H1 (cell line): Measurements from ENCODE around the gene TBC1D26. TPM values are rescaled to one million over a fixed set of nuclear protein-coding genes. Genes with fewer than 3 reads are reported as not detected.
"Not testable (repeated sequence)": the region's sequence is repeated elsewhere in the genome, so short reads cannot be mapped to it uniquely, and the experiment has no call there.

Experiments used
- CTCF ChIA-PET: fragments of 300-600 bp; sonication (Branson Sonifier 250); formaldehyde crosslinking; loops from one replicate; lab custom pipeline; 2021; ENCODE audit not compliant: partially characterized antibody; lab: Charles Lee
- POLR2A ChIA-PET: fragments of 300-600 bp; sonication (Branson Sonifier 250); formaldehyde crosslinking; loops from one replicate; lab custom pipeline; 2021; ENCODE audit warnings: inconsistent platforms; ENCODE audit not compliant: partially characterized antibody; lab: Charles Lee
- DNase-seq, 2 experiments: peaks; one replicate each; pipeline versions ENCODE4 v3.0.0 to v3.0.0-alpha.2; 2010 to 2022; ENCODE audit warnings: low spot score in 2 of 2, low read depth in 1 of 2, mixed read lengths in 1 of 2
- FAIRE-seq: peaks from 2 replicates; lab custom pipeline; 2011; peaks lifted over from hg19 to GRCh38; lab: Jason Lieb, UNC
- H2AFZ ChIP-seq: 2 replicates; pipeline ENCODE4 v1.8.1; 2012; ENCODE audit warnings: low read length, inconsistent platforms
- H2AK5ac ChIP-seq: 2 replicates; pipeline ENCODE4 v1.6.1; 2013; ENCODE audit warnings: low read depth, low read length
- H2BK120ac ChIP-seq: replicated peaks from 2 replicates; pipeline ENCODE3; 2013; ENCODE audit warnings: low read depth, low read length, inconsistent platforms
- H2BK12ac ChIP-seq: 2 replicates; pipeline ENCODE4 v1.6.1; 2013; ENCODE audit warnings: low read depth, low read length
- H2BK15ac ChIP-seq: 2 replicates; pipeline ENCODE4 v1.6.1; 2013; ENCODE audit warnings: low read length
- H2BK20ac ChIP-seq: 2 replicates; pipeline ENCODE4 v1.6.1; 2013; ENCODE audit warnings: low read length
- H2BK5ac ChIP-seq: 2 replicates; pipeline ENCODE4 v1.6.1; 2013; ENCODE audit warnings: low read depth, low read length
- H3K14ac ChIP-seq: 2 replicates; pipeline ENCODE4 v1.6.1; 2013; ENCODE audit warnings: inconsistent platforms; ENCODE audit not compliant: insufficient read length
- H3K18ac ChIP-seq: 2 replicates; pipeline ENCODE4 v1.6.1; 2013; ENCODE audit warnings: low read length; ENCODE audit errors: extremely low read depth
- H3K23ac ChIP-seq: 2 replicates; pipeline ENCODE4 v1.6.1; 2013; ENCODE audit warnings: inconsistent platforms; ENCODE audit not compliant: insufficient read length
- H3K23me2 ChIP-seq: 2 replicates; pipeline ENCODE4 v1.6.1; 2013; ENCODE audit warnings: low read depth, low read length
- H3K27ac ChIP-seq: 2 replicates; pipeline ENCODE4 v1.6.1; 2011; ENCODE audit warnings: low read depth, low read length, inconsistent platforms
- H3K27me3 ChIP-seq, 4 experiments: replicated peaks in 1 of 4; 1 replicate in 1 of 4; 2 replicates in 3 of 4; pipeline versions ENCODE4 v1.6.1 to v1.8.1; 2011 to 2013; ENCODE audit warnings: low read length in 3 of 4, mild to moderate bottlenecking in 3 of 4, inconsistent platforms in 2 of 4, mixed read lengths in 2 of 4, moderate library complexity in 1 of 4; ENCODE audit not compliant: control insufficient read depth in 3 of 4, insufficient read depth in 3 of 4; ENCODE audit errors: extremely low read depth in 1 of 4
- H3K36me3 ChIP-seq, 4 experiments: 2 replicates each; pipeline versions ENCODE4 v1.6.1 to v1.8.1; 2011 to 2013; ENCODE audit warnings: mild to moderate bottlenecking in 4 of 4, low read length in 3 of 4, moderate library complexity in 2 of 4, control low read depth in 1 of 4, inconsistent platforms in 1 of 4; ENCODE audit not compliant: insufficient read depth in 4 of 4, control insufficient read depth in 2 of 4
- H3K4ac ChIP-seq: replicated peaks from 2 replicates; pipeline ENCODE3; 2013; ENCODE audit warnings: low read length, low read depth, mixed read lengths, inconsistent platforms; ENCODE audit not compliant: insufficient read length
- H3K4me1 ChIP-seq, 4 experiments: replicated peaks in 1 of 4; 1 replicate in 1 of 4; 2 replicates in 3 of 4; pipeline versions ENCODE4 v1.6.1 to v1.8.1; 2011 to 2013; ENCODE audit warnings: low read length in 3 of 4, inconsistent platforms in 2 of 4, mixed read lengths in 1 of 4; ENCODE audit not compliant: insufficient read depth in 4 of 4, control insufficient read depth in 3 of 4
- H3K4me2 ChIP-seq, 2 experiments: 2 replicates each; pipeline versions ENCODE4 v1.6.1 to v1.8.1; 2011 to 2013; ENCODE audit warnings: low read depth in 2 of 2, low read length in 2 of 2, control low read depth in 1 of 2, inconsistent platforms in 1 of 2, mild to moderate bottlenecking in 1 of 2; ENCODE audit not compliant: insufficient read depth in 1 of 2
- H3K4me3 ChIP-seq, 4 experiments: fragments of 200-600, 300-600 bp in 1 of 4; sonication (generic), shearing (Covaris generic), sonication (Bioruptor Twin) in 1 of 4; 2 replicates each; pipeline versions ENCODE4 v1.5.1 to v1.8.1; 2011 to 2016; ENCODE audit warnings: low read length in 4 of 4, low read depth in 3 of 4, control low read depth in 2 of 4, inconsistent platforms in 2 of 4, mild to moderate bottlenecking in 2 of 4, mixed read lengths in 1 of 4, moderate library complexity in 1 of 4; ENCODE audit not compliant: insufficient read depth in 2 of 4; ENCODE audit errors: extremely low read depth in 1 of 4
- H3K56ac ChIP-seq: replicated peaks from 2 replicates; pipeline ENCODE3; 2013; ENCODE audit warnings: low read depth, mild to moderate bottlenecking, mixed read lengths, low read length, inconsistent platforms; ENCODE audit not compliant: insufficient read length
- H3K79me1 ChIP-seq: 2 replicates; pipeline ENCODE4 v1.6.1; 2013; ENCODE audit warnings: low read depth, low read length, control low read depth
- H3K79me2 ChIP-seq, 2 experiments: 2 replicates each; pipeline versions ENCODE4 v1.6.1 to v1.8.1; 2012 to 2013; ENCODE audit warnings: low read length in 2 of 2, mild to moderate bottlenecking in 2 of 2, inconsistent platforms in 1 of 2; ENCODE audit not compliant: insufficient read depth in 2 of 2, control insufficient read depth in 1 of 2
- H3K9ac ChIP-seq, 4 experiments: replicated peaks in 1 of 4; 1 replicate in 1 of 4; 2 replicates in 3 of 4; pipeline versions ENCODE4 v1.6.1 to v1.8.1; 2011 to 2013; ENCODE audit warnings: low read depth in 3 of 4, low read length in 3 of 4, control low read depth in 2 of 4, mild to moderate bottlenecking in 2 of 4, moderate library complexity in 2 of 4, inconsistent platforms in 1 of 4; ENCODE audit errors: extremely low read depth in 1 of 4
- H3K9me3 ChIP-seq, 2 experiments: 2 replicates each; pipeline versions ENCODE4 v1.6.1 to v1.8.1; 2012 to 2013; ENCODE audit warnings: mild to moderate bottlenecking in 2 of 2, moderate library complexity in 2 of 2, control low read depth in 1 of 2, inconsistent platforms in 1 of 2, low read depth in 1 of 2, low read length in 1 of 2, mixed read lengths in 1 of 2; ENCODE audit not compliant: insufficient read depth in 2 of 2
- H4K20me1 ChIP-seq, 2 experiments: replicated peaks in 1 of 2; 2 replicates each; pipeline versions ENCODE3 to v1.8.1; 2011 to 2013; ENCODE audit warnings: inconsistent platforms in 2 of 2, low read length in 2 of 2, mild to moderate bottlenecking in 1 of 2; ENCODE audit not compliant: insufficient read depth in 2 of 2, control insufficient read depth in 1 of 2
- H4K5ac ChIP-seq: 2 replicates; pipeline ENCODE4 v1.6.1; 2013; ENCODE audit warnings: low read length, low read depth, mixed read lengths, inconsistent platforms; ENCODE audit not compliant: insufficient read length
- H4K8ac ChIP-seq: 2 replicates; pipeline ENCODE4 v1.8.0; 2013; ENCODE audit warnings: mild to moderate bottlenecking, moderate library complexity, low read length, inconsistent platforms; ENCODE audit not compliant: insufficient read depth; ENCODE audit errors: extremely low read depth
- H4K91ac ChIP-seq: replicated peaks from 2 replicates; pipeline ENCODE3; 2013; ENCODE audit warnings: low read length, mixed read lengths, inconsistent platforms; ENCODE audit not compliant: insufficient read length
- WGBS, 2 experiments: shearing (Covaris generic) in 1 of 2; methylation state at CpG; one replicate each; pipeline versions ENCODE4 v1.1.6 to v1.1.7; 2013 to 2015; ENCODE audit warnings: low lambda C conversion rate in 2 of 2, mixed read lengths in 2 of 2, inconsistent platforms in 1 of 2, low coverage in 1 of 2, missing lambda C conversion rate in 1 of 2; ENCODE audit not compliant: insufficient replicate concordance in 2 of 2, insufficient coverage in 1 of 2, insufficient read length in 1 of 2; ENCODE audit errors: extremely low coverage in 1 of 2, missing lambda C conversion rate in 1 of 2; 5-methylcytosine and 5-hydroxymethylcytosine counted together
- long read RNA-seq, 2 experiments: library from RNA in 1 of 2; library from capped mRNA in 1 of 2; stranded (forward); transcript quantifications; one replicate each; pipeline ENCODE4 v2.0.0, GENCODE V29; 2021; ENCODE audit warnings: inconsistent platforms in 1 of 2
- polyA minus RNA-seq, 3 experiments: library from RNA; depleted of rRNA, polyadenylated mRNA; stranded (reverse); fragments of >200 nt; gene quantifications; 1 replicate in 2 of 3; 2 replicates in 1 of 3; pipeline ENCODE4 v1.2.3, GENCODE V29; 2011
- polyA plus RNA-seq, 7 experiments: library from polyadenylated mRNA; depleted of rRNA in 3 of 7; stranded (reverse) in 5 of 7; unstranded in 2 of 7; fragments of >200 nt in 5 of 7; fragments of 200-250 nt in 2 of 7; gene quantifications; 1 replicate in 5 of 7; 2 replicates in 1 of 7; 4 replicates in 1 of 7; pipeline versions ENCODE4 v1.2.1 to v1.2.3, GENCODE V29; 2011 to 2013; ENCODE audit warnings: missing spikeins in 2 of 7, mixed read lengths in 2 of 7
- total RNA-seq: library from RNA; stranded (reverse); fragmentation: NEBNext Ultra II Directional; extraction: Animal tissue kit (Norgen Biotek cat#: 25700); gene quantifications from 2 replicates; pipeline ENCODE4 v1.2.1, GENCODE V29; 2021

TBC1D26 gene
- total RNA-seq: 0.71 and 0.84 TPM in 2 replicates
- polyA plus RNA-seq (2011; rRNA removed): 1.4 and 2.1 TPM in 2 replicates
- polyA plus RNA-seq (2011; cell fraction: cytosol; rRNA removed): 1.9 TPM
- polyA plus RNA-seq (2011; cell fraction: nucleus; rRNA removed): 17.4 TPM
- polyA plus RNA-seq (2012, experiment 1 of 2): 1.1 to 2.2 TPM (median 1.6 TPM) in 4 replicates
- 0.09 TPM for polyA plus RNA-seq (2012, experiment 2 of 2)
- polyA plus RNA-seq (2013, experiment 1 of 2): 0.69 TPM
- polyA plus RNA-seq (2013, experiment 2 of 2): 0.40 TPM
- 0.46 and 1.9 TPM in 2 replicates for polyA minus RNA-seq (2011; rRNA and poly(A)+ RNA removed)
- 0.88 TPM for polyA minus RNA-seq (2011; cell fraction: cytosol; rRNA and poly(A)+ RNA removed)
- 5.3 TPM for polyA minus RNA-seq (2011; cell fraction: nucleus; rRNA and poly(A)+ RNA removed)
- long read RNA-seq, experiment 1: 0 reads
- long read RNA-seq, experiment 2: 0 reads

GRCh38 chr17:15731900-15732299 is at the start of gene TBC1D26:
Gene TBC1D26, plus strand, starts transcription at chr17:15732283. Its CDS starts 3,066 bp downstream, at chr17:15735349.
- WGBS, 2 experiments: 81% methylated on average over 8 of the region's 10 CpGs; no CpG with 5 or more reads in 1 of the 2 experiments
- H3K4me3 ChIP-seq, H3K36me3 ChIP-seq, H4K20me1 ChIP-seq, H3K14ac ChIP-seq, H3K27ac ChIP-seq, H2BK12ac ChIP-seq, FAIRE-seq, H2AK5ac ChIP-seq, H3K9ac ChIP-seq, DNase-seq, POLR2A ChIA-PET, H2BK5ac ChIP-seq, H2BK20ac ChIP-seq, H3K79me2 ChIP-seq, H2AFZ ChIP-seq, H3K4me2 ChIP-seq, H3K27me3 ChIP-seq, H3K9me3 ChIP-seq, H4K8ac ChIP-seq, H3K4me1 ChIP-seq, CTCF ChIA-PET, H3K18ac ChIP-seq, H4K91ac ChIP-seq, H2BK120ac ChIP-seq, H3K79me1 ChIP-seq, H2BK15ac ChIP-seq, H3K56ac ChIP-seq, H4K5ac ChIP-seq, H3K4ac ChIP-seq, H3K23me2 ChIP-seq, H3K23ac ChIP-seq: not testable (repeated sequence)
